K562 (cell line): ENCODE data around the gene BCAN. TPM values are rescaled to one million over a fixed set of nuclear protein-coding genes. Genes with fewer than 3 reads are reported as not detected.

ENCODE experiments used
- CTBP1 ChIP-seq: fragments of 450-650 bp; IDR thresholded peaks from 2 replicates; pipeline ENCODE4 v1.6.1; 2016; ENCODE audit warnings: borderline replicate concordance
- HEY1 ChIP-seq: fragments of 250-450 bp; sonication (Bioruptor Pico); IDR thresholded peaks from 2 replicates; pipeline ENCODE4 v1.5.0; 2020; ENCODE audit warnings: mild to moderate bottlenecking, moderate library complexity, borderline replicate concordance
- JUN ChIP-seq, 2 experiments: sonication (generic) in 1 of 2; formaldehyde crosslinking in 1 of 2; IDR thresholded peaks; 2 replicates each; pipeline versions ENCODE4 v1.6.1 to v1.8.0; 2012 to 2022; ENCODE audit warnings: borderline replicate concordance in 2 of 2, mild to moderate bottlenecking in 2 of 2, improper control_type of control experiment in 1 of 2, low read depth in 1 of 2, low read length in 1 of 2, missing genetic modification reagents in 1 of 2
- JUNB ChIP-seq: fragments of 450-650 bp; formaldehyde crosslinking; conservative IDR thresholded peaks from 2 replicates; pipeline ENCODE4 v1.4.0; 2020; ENCODE audit warnings: mild to moderate bottlenecking
- KLF1 ChIP-seq: fragments of 450-650 bp; IDR thresholded peaks from 2 replicates; pipeline ENCODE4 v1.6.1; 2016; ENCODE audit warnings: missing genetic modification characterization, missing compliant biosample characterization
- NR4A1 ChIP-seq, 2 experiments: fragments of 250-450 bp in 1 of 2; fragments of 450-650 bp in 1 of 2; sonication (Bioruptor Pico) in 1 of 2; IDR thresholded peaks; 2 replicates each; pipeline versions ENCODE4 v1.4.0 to v1.6.1; 2016 to 2020; ENCODE audit warnings: mild to moderate bottlenecking in 2 of 2, missing compliant biosample characterization in 1 of 2, missing genetic modification characterization in 1 of 2, moderate library complexity in 1 of 2
- POLR2A ChIP-seq: fragments of 450-650 bp; conservative IDR thresholded peaks from 2 replicates; pipeline ENCODE4 v1.6.1; 2016
- SIN3B ChIP-seq: fragments of 450-650 bp; IDR thresholded peaks from 2 replicates; pipeline ENCODE4 v1.6.1; 2017; ENCODE audit warnings: low read depth, mild to moderate bottlenecking, moderate library complexity
- SPI1 ChIP-seq: IDR thresholded peaks from 2 replicates; pipeline ENCODE4 v1.6.1; 2011; ENCODE audit warnings: low read depth, low read length, control low read depth, borderline replicate concordance
- TRIM28 ChIP-seq: fragments of 450-650 bp; IDR thresholded peaks from 2 replicates; pipeline ENCODE4 v1.6.1; 2017
- YY1 ChIP-seq, 3 experiments: IDR thresholded peaks; 2 replicates each; pipeline ENCODE4 v1.6.1; 2011; ENCODE audit warnings: low read length in 2 of 3, mild to moderate bottlenecking in 2 of 3, moderate library complexity in 2 of 3, borderline replicate concordance in 1 of 3, control low read depth in 1 of 3, low read depth in 1 of 3; ENCODE audit not compliant: insufficient read depth in 3 of 3, insufficient replicate concordance in 2 of 3, control insufficient read depth in 1 of 3, insufficient read length in 1 of 3; ENCODE audit errors: extremely low read depth in 1 of 3
- ZEB2 ChIP-seq: fragments of 450-650 bp; IDR thresholded peaks from 2 replicates; pipeline ENCODE4 v1.6.1; 2016
- ZNF175 ChIP-seq: fragments of 200-800 bp; sonication (Bioruptor generic); IDR thresholded peaks from 2 replicates; pipeline ENCODE4 v1.6.1; 2016; ENCODE audit warnings: low read depth, mild to moderate bottlenecking, missing genetic modification characterization, missing compliant biosample characterization
- ZNF668 ChIP-seq: fragments of 250-450 bp; sonication (Bioruptor Pico); IDR thresholded peaks from 2 replicates; pipeline ENCODE4 v1.8.0; 2022; ENCODE audit warnings: mild to moderate bottlenecking, inconsistent platforms
- ZNF696 ChIP-seq: fragments of 250-450 bp; sonication (Bioruptor Pico); conservative IDR thresholded peaks from 2 replicates; pipeline ENCODE4 v1.4.0; 2020; ENCODE audit warnings: mild to moderate bottlenecking, moderate library complexity
- ZNF766 ChIP-seq: fragments of 200-800 bp; sonication (Bioruptor generic); conservative IDR thresholded peaks from 2 replicates; pipeline ENCODE4 v1.6.1; 2016; ENCODE audit warnings: missing genetic modification characterization, missing compliant biosample characterization
- polyA plus RNA-seq, 8 experiments: library from polyadenylated mRNA; depleted of rRNA in 4 of 8; stranded (reverse) in 5 of 8; unstranded in 3 of 8; fragments of >200 nt; fragmentation: Nextera tagmentation in 2 of 8; fragmentation: Illumina TruSeq in 1 of 8; extraction: Ambion mirVana in 2 of 8; extraction: Trizol in 1 of 8; gene quantifications; 2 replicates each; pipeline versions ENCODE4 v1.2.1 to v1.2.3, GENCODE V29; 2011 to 2014; ENCODE audit warnings: inconsistent platforms in 1 of 8, missing spikeins in 1 of 8
- total RNA-seq, 7 experiments: library from RNA; depleted of rRNA in 6 of 7; stranded (reverse); fragments of >200 nt in 6 of 7; fragmentation: Illumina TruSeq in 2 of 7; extraction: Trizol in 2 of 7; gene quantifications; 2 replicates each; pipeline versions ENCODE4 v1.2.1 to v1.2.3, GENCODE V29; 2011 to 2021; ENCODE audit warnings: low replicate concordance in 1 of 7
- TF ChIP-seq, protein P1 (sequence below): sonication (generic); formaldehyde crosslinking; IDR thresholded peaks from 2 replicates; pipeline ENCODE4 v1.8.1; 2022; ENCODE audit warnings: missing genetic modification reagents
- TF ChIP-seq, protein P2 (sequence below): IDR thresholded peaks from 3 replicates; pipeline ENCODE4 v1.6.1; 2011; ENCODE audit warnings: borderline replicate concordance, mild to moderate bottlenecking, moderate library complexity; ENCODE audit not compliant: insufficient read length; ENCODE audit errors: extremely low read depth
- TF ChIP-seq, protein P3 (sequence below), 2 experiments: IDR thresholded peaks; 2 replicates each; pipeline ENCODE4 v1.6.1; 2012; ENCODE audit warnings: improper control_type of control experiment in 2 of 2, low read depth in 2 of 2, low read length in 2 of 2, borderline replicate concordance in 1 of 2

Gene BCAN
- total and polyA plus RNA-seq, 9 of the 15 experiments (the other 6 are each of a cell fraction or from before 2014, with no cell fraction given), result 0.04 to 0.33 (median 0.14) TPM; not detected in 5

DNA sequence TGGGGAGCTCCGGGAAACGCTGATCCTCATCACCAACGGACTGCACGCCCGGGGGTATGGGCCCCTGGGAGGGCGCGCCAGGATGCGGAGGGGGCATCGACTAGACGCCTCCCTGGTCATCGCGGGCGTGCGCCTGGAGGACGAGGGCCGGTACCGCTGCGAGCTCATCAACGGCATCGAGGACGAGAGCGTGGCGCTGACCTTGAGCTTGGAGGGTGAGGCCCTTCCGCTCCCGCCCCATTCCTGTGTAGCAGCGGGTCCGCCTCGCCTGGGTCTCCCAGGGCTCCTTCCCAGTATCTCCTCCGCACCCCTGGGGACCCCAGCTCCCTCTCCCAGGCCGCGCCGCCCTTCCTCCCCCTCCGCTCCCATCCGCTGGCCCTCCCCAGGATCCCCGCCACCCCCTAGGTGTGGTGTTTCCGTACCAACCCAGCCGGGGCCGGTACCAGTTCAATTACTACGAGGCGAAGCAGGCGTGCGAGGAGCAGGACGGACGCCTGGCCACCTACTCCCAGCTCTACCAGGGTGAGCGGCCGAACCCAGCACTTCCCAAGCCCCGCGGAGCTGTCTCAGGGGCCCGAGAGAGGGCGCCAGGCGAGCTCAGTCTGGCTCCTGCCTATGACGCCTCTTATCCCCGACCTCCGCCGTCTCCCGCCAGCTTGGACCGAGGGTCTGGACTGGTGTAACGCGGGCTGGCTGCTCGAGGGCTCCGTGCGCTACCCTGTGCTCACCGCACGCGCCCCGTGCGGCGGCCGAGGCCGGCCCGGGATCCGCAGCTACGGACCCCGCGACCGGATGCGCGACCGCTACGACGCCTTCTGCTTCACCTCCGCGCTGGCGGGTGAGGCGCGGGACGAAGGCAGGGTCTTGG lies 17.7 kb upstream of the BCAN start (continued):
- TF ChIP-seq, protein P1, sequence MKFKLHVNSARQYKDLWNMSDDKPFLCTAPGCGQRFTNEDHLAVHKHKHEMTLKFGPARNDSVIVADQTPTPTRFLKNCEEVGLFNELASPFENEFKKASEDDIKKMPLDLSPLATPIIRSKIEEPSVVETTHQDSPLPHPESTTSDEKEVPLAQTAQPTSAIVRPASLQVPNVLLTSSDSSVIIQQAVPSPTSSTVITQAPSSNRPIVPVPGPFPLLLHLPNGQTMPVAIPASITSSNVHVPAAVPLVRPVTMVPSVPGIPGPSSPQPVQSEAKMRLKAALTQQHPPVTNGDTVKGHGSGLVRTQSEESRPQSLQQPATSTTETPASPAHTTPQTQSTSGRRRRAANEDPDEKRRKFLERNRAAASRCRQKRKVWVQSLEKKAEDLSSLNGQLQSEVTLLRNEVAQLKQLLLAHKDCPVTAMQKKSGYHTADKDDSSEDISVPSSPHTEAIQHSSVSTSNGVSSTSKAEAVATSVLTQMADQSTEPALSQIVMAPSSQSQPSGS (CRISPR knock-in tag), result no peak
- TF ChIP-seq YY1 (IDR thresholded peaks at IDR 0.05; ENCODE audit: borderline replicate concordance in 1 of 3, control insufficient read depth in 1 of 3, extremely low read depth in 1 of 3, insufficient read depth in 3 of 3, insufficient read length in 1 of 3, insufficient replicate concordance in 2 of 3, low read depth in 1 of 3, low read length in 2 of 3) (peak in 2 of 3 experiments; percentile 61 to 82), CTBP1 (peak; percentile 70; the same call in 1 of the 2 replicates), ZNF766 (CRISPR knock-in tag) (no peak), NR4A1 (CRISPR knock-in tag; IDR thresholded peaks at IDR 0.05) (no peak), NR4A1 (tag; IDR thresholded peaks at IDR 0.05) (no peak), KLF1 (no peak), SIN3B (peak; percentile 81), SPI1 (no peak), TRIM28 (0 out of 2 replicates have a peak, but pooled peaks have one; percentile 28), JUNB (CRISPR knock-in tag) (no peak), JUN (IDR thresholded peaks at IDR 0.05; ENCODE audit: borderline replicate concordance, low read depth, low read length) (peak; percentile 22; the same call in 1 of the 2 replicates), JUN (CRISPR knock-in tag; IDR thresholded peaks at IDR 0.05; ENCODE audit: borderline replicate concordance) (no peak), ZEB2 (no peak), ZNF696 (CRISPR knock-in tag) (no peak), HEY1 (no peak), ZNF668 (no peak), POLR2A (peak; percentile 77), ZNF175 (0 out of 2 replicates have a peak, but pooled peaks have one; percentile 50)
- TF ChIP-seq, protein P2, sequence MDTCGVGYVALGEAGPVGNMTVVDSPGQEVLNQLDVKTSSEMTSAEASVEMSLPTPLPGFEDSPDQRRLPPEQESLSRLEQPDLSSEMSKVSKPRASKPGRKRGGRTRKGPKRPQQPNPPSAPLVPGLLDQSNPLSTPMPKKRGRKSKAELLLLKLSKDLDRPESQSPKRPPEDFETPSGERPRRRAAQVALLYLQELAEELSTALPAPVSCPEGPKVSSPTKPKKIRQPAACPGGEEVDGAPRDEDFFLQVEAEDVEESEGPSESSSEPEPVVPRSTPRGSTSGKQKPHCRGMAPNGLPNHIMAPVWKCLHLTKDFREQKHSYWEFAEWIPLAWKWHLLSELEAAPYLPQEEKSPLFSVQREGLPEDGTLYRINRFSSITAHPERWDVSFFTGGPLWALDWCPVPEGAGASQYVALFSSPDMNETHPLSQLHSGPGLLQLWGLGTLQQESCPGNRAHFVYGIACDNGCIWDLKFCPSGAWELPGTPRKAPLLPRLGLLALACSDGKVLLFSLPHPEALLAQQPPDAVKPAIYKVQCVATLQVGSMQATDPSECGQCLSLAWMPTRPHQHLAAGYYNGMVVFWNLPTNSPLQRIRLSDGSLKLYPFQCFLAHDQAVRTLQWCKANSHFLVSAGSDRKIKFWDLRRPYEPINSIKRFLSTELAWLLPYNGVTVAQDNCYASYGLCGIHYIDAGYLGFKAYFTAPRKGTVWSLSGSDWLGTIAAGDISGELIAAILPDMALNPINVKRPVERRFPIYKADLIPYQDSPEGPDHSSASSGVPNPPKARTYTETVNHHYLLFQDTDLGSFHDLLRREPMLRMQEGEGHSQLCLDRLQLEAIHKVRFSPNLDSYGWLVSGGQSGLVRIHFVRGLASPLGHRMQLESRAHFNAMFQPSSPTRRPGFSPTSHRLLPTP, result no peak
- TF ChIP-seq, protein P3, sequence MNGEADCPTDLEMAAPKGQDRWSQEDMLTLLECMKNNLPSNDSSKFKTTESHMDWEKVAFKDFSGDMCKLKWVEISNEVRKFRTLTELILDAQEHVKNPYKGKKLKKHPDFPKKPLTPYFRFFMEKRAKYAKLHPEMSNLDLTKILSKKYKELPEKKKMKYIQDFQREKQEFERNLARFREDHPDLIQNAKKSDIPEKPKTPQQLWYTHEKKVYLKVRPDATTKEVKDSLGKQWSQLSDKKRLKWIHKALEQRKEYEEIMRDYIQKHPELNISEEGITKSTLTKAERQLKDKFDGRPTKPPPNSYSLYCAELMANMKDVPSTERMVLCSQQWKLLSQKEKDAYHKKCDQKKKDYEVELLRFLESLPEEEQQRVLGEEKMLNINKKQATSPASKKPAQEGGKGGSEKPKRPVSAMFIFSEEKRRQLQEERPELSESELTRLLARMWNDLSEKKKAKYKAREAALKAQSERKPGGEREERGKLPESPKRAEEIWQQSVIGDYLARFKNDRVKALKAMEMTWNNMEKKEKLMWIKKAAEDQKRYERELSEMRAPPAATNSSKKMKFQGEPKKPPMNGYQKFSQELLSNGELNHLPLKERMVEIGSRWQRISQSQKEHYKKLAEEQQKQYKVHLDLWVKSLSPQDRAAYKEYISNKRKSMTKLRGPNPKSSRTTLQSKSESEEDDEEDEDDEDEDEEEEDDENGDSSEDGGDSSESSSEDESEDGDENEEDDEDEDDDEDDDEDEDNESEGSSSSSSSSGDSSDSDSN (IDR thresholded peaks at IDR 0.05; ENCODE audit: borderline replicate concordance in 1 of 2, low read depth in 2 of 2, low read length in 2 of 2), result peak; percentile 53 to 94; a peak in 3 of 4 replicates
